ENCODE results near the gene SEC22C. TPM values are rescaled to one million over a fixed set of nuclear protein-coding genes. Genes with fewer than 3 reads are reported as not detected.

The SEC22C gene
- total and polyA plus RNA-seq, 2 donors (not counting 1 experiment from before 2014, with no cell fraction given) = 19.2 to 44.8 TPM

DNA sequence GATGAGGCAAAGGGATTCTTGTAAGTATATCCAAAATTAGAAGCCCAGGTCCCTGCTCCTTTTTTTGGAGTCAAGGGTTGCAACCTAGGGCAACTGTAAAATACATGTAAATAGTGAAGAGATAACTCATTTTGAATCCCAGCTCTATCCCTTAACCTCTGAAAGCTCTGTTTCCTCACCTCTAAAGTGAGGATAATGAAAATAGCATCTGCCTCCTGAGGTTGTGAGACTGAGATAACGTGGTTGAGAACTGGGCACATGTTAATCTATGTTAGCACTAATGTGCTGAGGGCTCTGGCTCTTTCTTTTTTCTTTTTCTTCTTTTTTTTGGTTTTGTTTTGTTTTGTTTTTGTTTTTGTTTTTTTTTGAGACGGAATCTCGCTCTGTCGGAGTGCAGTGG, 13.9 kb upstream of the SEC22C start:
- ATAC-seq (ENCODE audit: low read depth) = no peak
- Mint-ChIP-seq H3K27me3 (no peaks in the 10 kb centered on the region), H3K9me3 (ENCODE audit: insufficient read depth) (peaks cover 3% of the 10 kb centered on the region), H3K4me1 (peaks cover 36% of the 10 kb centered on the region), H3K27ac (no peak overlapping the region), H3K4me3 (no peak overlapping the region)
- no peak overlapping the region for H3K27ac ChIP-seq (ENCODE audit: low read length in 2 of 2)
- no peak overlapping the region for H3K9ac ChIP-seq (ENCODE audit: low read length)
- H3K36me3 ChIP-seq (replicated peaks in 1 of 2; ENCODE audit: control extremely low read depth in 1 of 2, control insufficient read depth in 1 of 2, extremely low read depth in 1 of 2, insufficient read depth in 2 of 2, low read length in 1 of 2) = peaks cover 5 to 20% of the 10 kb centered on the region in 2 experiments
- CTCF ChIA-PET = interaction anchor here (1.0 kb wide), 1 partner anchor 14 kb away, joined by 4 read pairs; the partner anchor contains the start of gene SEC22C
- POLR2A ChIA-PET = no interaction called here
- TF ChIP-seq EZH2 (IDR thresholded peaks at IDR 0.05; ENCODE audit: borderline replicate concordance, insufficient read depth, low read depth, low read length, poor library complexity, severe bottlenecking) = no peak
- TF ChIP-seq CTCF (IDR thresholded peaks at IDR 0.05) = no peak
- peaks cover 8 to 13% of the 10 kb centered on the region in 2 donors for H3K4me1 ChIP-seq (ENCODE audit: control insufficient read depth in 2 of 2, insufficient read depth in 2 of 2, low read length in 2 of 2)
- no peaks in the 10 kb centered on the region for H4K20me1 ChIP-seq (ENCODE audit: control insufficient read depth, insufficient read depth, low read length, poor library complexity, severe bottlenecking)
- H3K27me3 ChIP-seq (replicated peaks in 1 of 4; ENCODE audit: control extremely low read depth in 1 of 4, control insufficient read depth in 3 of 4, insufficient read depth in 4 of 4, low read length in 3 of 4) = no peaks in the 10 kb centered on the region
- no peak for DNase-seq
- H3K4me3 ChIP-seq (ENCODE audit: control extremely low read depth in 1 of 5, extremely low read depth in 1 of 5, insufficient read depth in 1 of 5, low read depth in 2 of 5, low read length in 4 of 5) = no peak overlapping the region
- peaks cover 29% of the 10 kb centered on the region for H3K79me2 ChIP-seq (ENCODE audit: control insufficient read depth, insufficient read depth, low read length)
- no peak overlapping the region for H2AFZ ChIP-seq (ENCODE audit: insufficient read depth, low read depth, low read length, poor library complexity, severe bottlenecking)
- no peaks in the 10 kb centered on the region for H3K9me3 ChIP-seq (ENCODE audit: control extremely low read depth in 1 of 3, control insufficient read depth in 2 of 3, insufficient read depth in 1 of 3, low read length in 2 of 3)
- WGBS (ENCODE audit: insufficient coverage) = no CpG with 5 or more reads among the region's 4 CpGs
- intact Hi-C loops (cut with micrococcal nuclease) = no loop called here
- no peak overlapping the region for H3K4me2 ChIP-seq (replicated peaks; ENCODE audit: low read depth, low read length, poor library complexity, severe bottlenecking)

GRCh38 chr3:42593635-42594034, 11.9 kb upstream of the SEC22C start:
- Mint-ChIP-seq H3K27me3 (no peaks in the 10 kb centered on the region), H3K27ac (no peak overlapping the region), H3K9me3 (ENCODE audit: insufficient read depth) (peaks cover 3% of the 10 kb centered on the region), H3K4me1 (peaks cover 35% of the 10 kb centered on the region), H3K4me3 (no peak overlapping the region)
- ChIA-PET CTCF (interaction anchor here (0.7 kb wide), 1 partner anchor 20 kb away, joined by 3 read pairs; no protein-coding TSS in a partner anchor), POLR2A (no interaction called here)
- peaks cover 14 to 15% of the 10 kb centered on the region in 2 donors for H3K4me1 ChIP-seq (ENCODE audit: control insufficient read depth in 2 of 2, insufficient read depth in 2 of 2, low read length in 2 of 2)
- WGBS (ENCODE audit: insufficient coverage) = 85% methylated on average over 1 of the region's 1 CpG
- H3K9ac ChIP-seq (ENCODE audit: low read length) = no peak overlapping the region
- H3K9me3 ChIP-seq (ENCODE audit: control extremely low read depth in 1 of 3, control insufficient read depth in 2 of 3, insufficient read depth in 1 of 3, low read length in 2 of 3) = no peaks in the 10 kb centered on the region
- TF ChIP-seq CTCF (IDR thresholded peaks at IDR 0.05) (no peak), EZH2 (IDR thresholded peaks at IDR 0.05; ENCODE audit: borderline replicate concordance, insufficient read depth, low read depth, low read length, poor library complexity, severe bottlenecking) (no peak)
- no peak for DNase-seq
- no peaks in the 10 kb centered on the region for H4K20me1 ChIP-seq (ENCODE audit: control insufficient read depth, insufficient read depth, low read length, poor library complexity, severe bottlenecking)
- H2AFZ ChIP-seq (ENCODE audit: insufficient read depth, low read depth, low read length, poor library complexity, severe bottlenecking) = no peak overlapping the region
- H3K27me3 ChIP-seq (replicated peaks in 1 of 4; ENCODE audit: control extremely low read depth in 1 of 4, control insufficient read depth in 3 of 4, insufficient read depth in 4 of 4, low read length in 3 of 4) = no peaks in the 10 kb centered on the region
- no peak for ATAC-seq (ENCODE audit: low read depth)
- no peak overlapping the region for H3K27ac ChIP-seq (ENCODE audit: low read length in 2 of 2)
- H3K4me3 ChIP-seq (ENCODE audit: control extremely low read depth in 1 of 5, extremely low read depth in 1 of 5, insufficient read depth in 1 of 5, low read depth in 2 of 5, low read length in 4 of 5) = no peak overlapping the region
- H3K36me3 ChIP-seq (replicated peaks in 1 of 2; ENCODE audit: control extremely low read depth in 1 of 2, control insufficient read depth in 1 of 2, extremely low read depth in 1 of 2, insufficient read depth in 2 of 2, low read length in 1 of 2) = peaks cover 5 to 20% of the 10 kb centered on the region in 2 experiments
- peaks cover 28% of the 10 kb centered on the region for H3K79me2 ChIP-seq (ENCODE audit: control insufficient read depth, insufficient read depth, low read length)
- no peak overlapping the region for H3K4me2 ChIP-seq (replicated peaks; ENCODE audit: low read depth, low read length, poor library complexity, severe bottlenecking)
- intact Hi-C loops (cut with micrococcal nuclease) = no loop called here

Measured in B cell (primary cell).